PC-9 (cell line): ENCODE results near the gene EHD4. TPM values are rescaled to one million over a fixed set of nuclear protein-coding genes. Genes with fewer than 3 reads are reported as not detected.

Experiments used
- BruUV-seq: library from RNA; stranded (reverse); fragments of 400-500 nt; replicated peaks from 2 replicates; lab custom pipeline; 2021; lab: Mats Ljungman, UMichigan
- CTCF ChIA-PET: fragments of 300-600 bp; sonication (Branson Sonifier 250); formaldehyde crosslinking; loops from one replicate; lab custom pipeline; 2022; ENCODE audit warnings: antibody characterized with exemption; lab: Charles Lee
- POLR2A ChIA-PET: fragments of 300-600 bp; sonication (Branson Sonifier 250); formaldehyde crosslinking; loops from one replicate; lab custom pipeline; 2022; ENCODE audit warnings: antibody characterized with exemption; ENCODE audit not compliant: unreplicated experiment; lab: Charles Lee
- DNase-seq, 2 experiments: peaks; one replicate each; pipeline versions ENCODE4 v3.0.0 to v3.0.0-alpha.2; 2015 to 2022; ENCODE audit warnings: mixed read lengths in 1 of 2
- H2AFZ ChIP-seq: fragments of 200-600 bp; sonication (generic); 2 replicates; pipeline ENCODE4 v1.8.1; 2017; ENCODE audit warnings: antibody characterized with exemption
- H3F3A ChIP-seq: fragments of 200-600 bp; sonication (generic); 2 replicates; pipeline ENCODE4 v1.8.1; 2017; ENCODE audit warnings: antibody characterized with exemption, mild to moderate bottlenecking, low read depth; ENCODE audit not compliant: insufficient read depth
- H3K27ac ChIP-seq: fragments of 200-600 bp; sonication (generic); 2 replicates; pipeline ENCODE4 v1.6.1; 2016; ENCODE audit warnings: mixed run types
- H3K27me3 ChIP-seq: fragments of 200-600 bp; sonication (generic); 2 replicates; pipeline ENCODE4 v1.6.1; 2016; ENCODE audit warnings: low read depth, mixed run types; ENCODE audit not compliant: insufficient read depth
- H3K36me3 ChIP-seq: fragments of 200-600 bp; sonication (generic); 2 replicates; pipeline ENCODE4 v1.6.1; 2016; ENCODE audit warnings: low read depth, mixed run types
- H3K4me1 ChIP-seq: fragments of 200-600 bp; sonication (generic); replicated peaks from 2 replicates; pipeline ENCODE4 v1.6.1; 2016; ENCODE audit warnings: mixed run types; ENCODE audit not compliant: insufficient read depth
- H3K4me2 ChIP-seq: fragments of 200-600 bp; sonication (generic); 2 replicates; pipeline ENCODE4 v1.6.1; 2017; ENCODE audit warnings: mixed run types
- H3K4me3 ChIP-seq: fragments of 200-600 bp; sonication (generic); 2 replicates; pipeline ENCODE4 v1.6.1; 2016; ENCODE audit warnings: mixed run types
- H3K79me2 ChIP-seq: fragments of 200-600 bp; sonication (generic); 2 replicates; pipeline ENCODE4 v1.6.1; 2017; ENCODE audit warnings: low read depth, mixed run types
- H3K9me2 ChIP-seq: fragments of 200-600 bp; sonication (generic); 2 replicates; pipeline ENCODE4 v1.8.1; 2017; ENCODE audit warnings: mild to moderate bottlenecking; ENCODE audit not compliant: insufficient read depth
- H3K9me3 ChIP-seq: fragments of 200-600 bp; sonication (generic); 2 replicates; pipeline ENCODE4 v1.8.1; 2016; ENCODE audit warnings: low read depth; ENCODE audit not compliant: insufficient read depth
- H4K20me1 ChIP-seq: fragments of 200-600 bp; sonication (generic); 2 replicates; pipeline ENCODE4 v1.8.1; 2017; ENCODE audit not compliant: insufficient read depth
- CTCF ChIP-seq: fragments of 200-600 bp; sonication (generic); conservative IDR thresholded peaks from 2 replicates; pipeline ENCODE4 v1.6.1; 2017; ENCODE audit warnings: mixed run types, antibody characterized with exemption, mild to moderate bottlenecking, moderate library complexity
- EZH2 ChIP-seq: fragments of 200-600 bp; sonication (generic); IDR thresholded peaks from 2 replicates; pipeline ENCODE4 v1.8.0; 2017; ENCODE audit warnings: antibody characterized with exemption, low read depth
- intact Hi-C: fragments of 100-400 bp; cut with micrococcal nuclease; formaldehyde crosslinking; loops from one replicate; pipeline ENCODE4 v1.10.0; 2022; ENCODE audit not compliant: unreplicated experiment
- total RNA-seq: library from RNA; stranded (reverse); gene quantifications from 2 replicates; pipeline ENCODE4 v1.2.3, GENCODE V29; 2021

The EHD4 gene
- total RNA-seq, 1 experiment from 2014 or later: 18.1 TPM

DNA sequence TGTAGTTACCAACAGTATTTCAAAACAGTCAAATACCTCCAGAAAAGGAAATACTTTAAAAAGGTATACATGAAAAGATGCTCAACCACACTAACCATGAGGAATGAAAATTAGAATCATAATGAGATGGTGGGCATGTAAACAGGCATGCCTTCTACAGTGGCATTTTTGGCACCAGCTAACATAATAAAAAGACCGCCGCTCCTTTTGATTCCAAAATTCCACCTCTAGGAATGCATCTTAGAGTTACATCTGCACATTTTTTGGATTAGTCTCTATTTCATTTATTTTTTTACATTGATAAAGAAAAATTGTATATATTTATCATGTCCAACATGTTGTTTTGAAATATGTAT, 41.5 kb downstream of the EHD4 start:
- peak overlapping the region; percentile 42 for H3K27ac ChIP-seq
- no TSS peak for BruUV-seq
- intact Hi-C loops: loop anchor here (2.0 kb wide), 1 partner anchor 126 kb away; no protein-coding TSS in a partner anchor
- H3K79me2 ChIP-seq: no peaks in the 10 kb centered on the region
- ChIA-PET CTCF (interaction anchor here (0.6 kb wide), 1 partner anchor 26 kb away, joined by 3 read pairs; no protein-coding TSS in a partner anchor), POLR2A (interaction anchor here (0.9 kb wide), 1 partner anchor 42 kb away, joined by 4 read pairs; no protein-coding TSS in a partner anchor)
- H3K36me3 ChIP-seq: no peaks in the 10 kb centered on the region
- no peaks in the 10 kb centered on the region for H3K9me2 ChIP-seq
- H3K9me3 ChIP-seq: no peaks in the 10 kb centered on the region
- no peak for TF ChIP-seq EZH2
- no peak for TF ChIP-seq CTCF
- no peaks in the 10 kb centered on the region for H3K27me3 ChIP-seq
- H3K4me1 ChIP-seq: peaks cover 71% of the 10 kb centered on the region
- H3K4me2 ChIP-seq: no peak overlapping the region; the same call in 1 of the 2 replicates
- peaks cover 34% of the 10 kb centered on the region for H3F3A ChIP-seq
- H4K20me1 ChIP-seq: peaks cover 11% of the 10 kb centered on the region
- no peak overlapping the region for H3K4me3 ChIP-seq
- H2AFZ ChIP-seq: no peak overlapping the region
- DNase-seq: no peak

- Histone ChIP-seq H3K4me1 (peaks cover 66% of the 10 kb centered on the region), H3K79me2 (no peaks in the 10 kb centered on the region), H3K9me2 (no peaks in the 10 kb centered on the region), H2AFZ (no peak overlapping the region), H3K4me2 (no peak overlapping the region; the same call in 1 of the 2 replicates), H3K27ac (peak overlapping the region; percentile 42), H3K9me3 (no peaks in the 10 kb centered on the region), H3K36me3 (no peaks in the 10 kb centered on the region), H3K27me3 (no peaks in the 10 kb centered on the region), H3F3A (peaks cover 34% of the 10 kb centered on the region), H3K4me3 (no peak overlapping the region), H4K20me1 (peaks cover 11% of the 10 kb centered on the region)
- no TSS peak for BruUV-seq
- intact Hi-C loops: loop anchor here (2.0 kb wide), 1 partner anchor 126 kb away; no protein-coding TSS in a partner anchor
- no peak for TF ChIP-seq EZH2
- 0 out of 2 replicates have a peak, but pooled peaks have one; percentile 13 for TF ChIP-seq CTCF
- ChIA-PET CTCF (interaction anchor here (0.6 kb wide), 1 partner anchor 26 kb away, joined by 3 read pairs; no protein-coding TSS in a partner anchor), POLR2A (interaction anchor here (0.9 kb wide), 1 partner anchor 42 kb away, joined by 4 read pairs; no protein-coding TSS in a partner anchor)
- DNase-seq: peak; percentile 47 to 77
Observed at GRCh38 chr15:41930221-41930866, 42.0 kb downstream of the EHD4 start.

GRCh38 chr15:41928637-41929620, 43.4 kb downstream of the EHD4 start:
- Histone ChIP-seq H4K20me1 (peaks cover 11% of the 10 kb centered on the region), H3K4me2 (no peak overlapping the region), H2AFZ (no peak overlapping the region), H3K4me1 (peaks cover 52% of the 10 kb centered on the region), H3K9me3 (no peaks in the 10 kb centered on the region), H3K27me3 (no peaks in the 10 kb centered on the region), H3K4me3 (no peak overlapping the region), H3K79me2 (no peaks in the 10 kb centered on the region), H3F3A (peaks cover 31% of the 10 kb centered on the region), H3K27ac (no peak overlapping the region), H3K9me2 (no peaks in the 10 kb centered on the region), H3K36me3 (no peaks in the 10 kb centered on the region)
- intact Hi-C loops: no loop called here
- ChIA-PET POLR2A (interaction anchor here (0.6 to 0.9 kb wide), 2 partner anchors 42 to 124 kb away, joined by 3 to 4 read pairs; no protein-coding TSS in a partner anchor), CTCF (no interaction called here)
- BruUV-seq: no TSS peak
- DNase-seq: no peak
- TF ChIP-seq CTCF (no peak), EZH2 (no peak)
